ENCODE measurements around the gene JADE2. TPM values are rescaled to one million over a fixed set of nuclear protein-coding genes. Genes with fewer than 3 reads are reported as not detected.

Gene JADE2
- total and polyA plus RNA-seq, 4 donors, result 12.4 to 53.5 (median 20.3) TPM

DNA sequence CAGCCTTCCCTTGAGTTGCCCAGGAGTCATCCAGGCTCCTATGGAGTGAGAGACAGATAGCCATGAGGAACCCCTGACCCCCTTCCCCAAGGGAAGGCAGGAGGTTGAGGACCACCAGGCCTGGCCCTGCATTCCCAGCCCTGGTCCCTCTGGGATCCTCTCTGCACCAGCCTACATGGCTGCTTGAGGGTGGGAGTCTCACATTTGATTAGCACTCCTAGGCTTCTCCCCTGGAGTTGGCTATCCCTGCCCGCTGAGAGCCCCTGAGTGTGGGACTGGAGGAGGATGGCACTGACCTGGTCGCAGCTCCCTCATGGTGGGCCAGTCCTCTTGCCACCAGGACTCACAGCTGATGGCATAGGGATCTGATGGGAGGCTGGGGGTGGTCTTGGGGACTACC lies 60.5 kb downstream of the JADE2 start:
- Histone ChIP-seq H3K9ac (ENCODE audit: insufficient read depth in 1 of 2, low read length in 2 of 2) (no peak overlapping the region), H3K4me1 (ENCODE audit: control insufficient read depth in 5 of 5, insufficient read depth in 5 of 5, low read length in 5 of 5) (peaks cover 0 to 6% (median 0%) of the 10 kb centered on the region in 5 donors), H3K27me3 (ENCODE audit: control insufficient read depth in 3 of 3, insufficient read depth in 3 of 3, low read length in 2 of 3) (no peaks in the 10 kb centered on the region), H3K36me3 (ENCODE audit: control insufficient read depth in 4 of 4, insufficient read depth in 4 of 4, low read length in 4 of 4) (peaks cover 0 to 7% (median 0%) of the 10 kb centered on the region in 4 donors), H3K9me3 (ENCODE audit: control insufficient read depth in 4 of 4, insufficient read depth in 3 of 4, low read length in 3 of 4) (no peaks in the 10 kb centered on the region), H3K4me3 (no peak overlapping the region), H3K27ac (ENCODE audit: low read depth in 1 of 2, low read length in 1 of 2) (no peak overlapping the region)
- no peak for DNase-seq
- ATAC-seq (ENCODE audit: insufficient read depth, low FRiP score), result no peak
- WGBS, 2 donors, result 97 to 100% methylated on average over 2 of the region's 2 CpGs
- TF ChIP-seq, protein P1, sequence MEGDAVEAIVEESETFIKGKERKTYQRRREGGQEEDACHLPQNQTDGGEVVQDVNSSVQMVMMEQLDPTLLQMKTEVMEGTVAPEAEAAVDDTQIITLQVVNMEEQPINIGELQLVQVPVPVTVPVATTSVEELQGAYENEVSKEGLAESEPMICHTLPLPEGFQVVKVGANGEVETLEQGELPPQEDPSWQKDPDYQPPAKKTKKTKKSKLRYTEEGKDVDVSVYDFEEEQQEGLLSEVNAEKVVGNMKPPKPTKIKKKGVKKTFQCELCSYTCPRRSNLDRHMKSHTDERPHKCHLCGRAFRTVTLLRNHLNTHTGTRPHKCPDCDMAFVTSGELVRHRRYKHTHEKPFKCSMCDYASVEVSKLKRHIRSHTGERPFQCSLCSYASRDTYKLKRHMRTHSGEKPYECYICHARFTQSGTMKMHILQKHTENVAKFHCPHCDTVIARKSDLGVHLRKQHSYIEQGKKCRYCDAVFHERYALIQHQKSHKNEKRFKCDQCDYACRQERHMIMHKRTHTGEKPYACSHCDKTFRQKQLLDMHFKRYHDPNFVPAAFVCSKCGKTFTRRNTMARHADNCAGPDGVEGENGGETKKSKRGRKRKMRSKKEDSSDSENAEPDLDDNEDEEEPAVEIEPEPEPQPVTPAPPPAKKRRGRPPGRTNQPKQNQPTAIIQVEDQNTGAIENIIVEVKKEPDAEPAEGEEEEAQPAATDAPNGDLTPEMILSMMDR (IDR thresholded peaks at IDR 0.05; ENCODE audit: control extremely low read depth, extremely low read depth), result no peak

DNA sequence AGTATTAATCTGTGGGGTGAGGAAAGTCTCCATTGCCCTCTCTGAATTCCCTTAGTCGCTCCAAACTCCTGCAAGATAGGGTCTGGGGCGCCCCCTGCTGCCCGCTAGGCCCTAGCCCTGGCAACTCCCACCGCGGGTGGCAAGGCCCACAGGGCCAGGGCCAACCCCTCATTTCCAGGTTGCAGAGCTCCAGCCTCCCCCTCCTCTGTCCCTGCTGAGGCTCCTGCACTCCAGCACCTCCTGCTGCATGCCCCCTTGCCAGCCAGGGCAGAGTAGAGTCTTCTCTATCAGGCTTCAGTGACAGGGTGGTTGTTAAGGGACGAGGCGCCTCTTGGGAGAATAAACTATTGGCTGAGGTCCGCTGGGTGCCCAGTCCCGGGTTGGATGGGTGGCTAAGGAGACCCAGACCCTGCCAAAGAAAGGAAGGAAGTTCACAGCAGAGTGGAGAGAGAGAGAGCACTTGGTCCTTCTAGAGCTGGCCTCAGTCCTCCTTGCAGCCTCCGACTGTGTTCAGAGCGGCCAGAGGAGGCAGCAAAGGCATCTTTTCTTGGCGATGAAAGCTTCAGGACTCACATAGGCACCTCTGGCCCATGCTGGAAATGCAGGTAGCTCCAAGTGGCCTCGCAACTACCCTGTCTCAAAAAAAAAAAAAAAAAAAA lies 61.5 kb downstream of the JADE2 start:
- no peaks in the 10 kb centered on the region for H3K36me3 ChIP-seq (ENCODE audit: control insufficient read depth in 4 of 4, insufficient read depth in 4 of 4, low read length in 4 of 4)
- 16 to 21% methylated on average over 13 of the region's 13 CpGs for WGBS, 2 donors
- TF ChIP-seq, protein P1 (IDR thresholded peaks at IDR 0.05; ENCODE audit: control extremely low read depth, extremely low read depth), result peak; percentile 82
- DNase-seq, result peak; percentile 64 to 72 (median 66)
- peaks cover 0 to 4% (median 0%) of the 10 kb centered on the region in 5 donors for H3K4me1 ChIP-seq (ENCODE audit: control insufficient read depth in 5 of 5, insufficient read depth in 5 of 5, low read length in 5 of 5)
- H3K27ac ChIP-seq (ENCODE audit: low read depth in 1 of 2, low read length in 1 of 2), result no peak overlapping the region
- no peak overlapping the region for H3K4me3 ChIP-seq
- ATAC-seq (ENCODE audit: insufficient read depth, low FRiP score), result peak; percentile 87
- H3K9me3 ChIP-seq (ENCODE audit: control insufficient read depth in 4 of 4, insufficient read depth in 3 of 4, low read length in 3 of 4), result no peaks in the 10 kb centered on the region
- no peak overlapping the region for H3K9ac ChIP-seq (ENCODE audit: insufficient read depth in 1 of 2, low read length in 2 of 2)
- no peaks in the 10 kb centered on the region for H3K27me3 ChIP-seq (ENCODE audit: control insufficient read depth in 3 of 3, insufficient read depth in 3 of 3, low read length in 2 of 3)

DNA sequence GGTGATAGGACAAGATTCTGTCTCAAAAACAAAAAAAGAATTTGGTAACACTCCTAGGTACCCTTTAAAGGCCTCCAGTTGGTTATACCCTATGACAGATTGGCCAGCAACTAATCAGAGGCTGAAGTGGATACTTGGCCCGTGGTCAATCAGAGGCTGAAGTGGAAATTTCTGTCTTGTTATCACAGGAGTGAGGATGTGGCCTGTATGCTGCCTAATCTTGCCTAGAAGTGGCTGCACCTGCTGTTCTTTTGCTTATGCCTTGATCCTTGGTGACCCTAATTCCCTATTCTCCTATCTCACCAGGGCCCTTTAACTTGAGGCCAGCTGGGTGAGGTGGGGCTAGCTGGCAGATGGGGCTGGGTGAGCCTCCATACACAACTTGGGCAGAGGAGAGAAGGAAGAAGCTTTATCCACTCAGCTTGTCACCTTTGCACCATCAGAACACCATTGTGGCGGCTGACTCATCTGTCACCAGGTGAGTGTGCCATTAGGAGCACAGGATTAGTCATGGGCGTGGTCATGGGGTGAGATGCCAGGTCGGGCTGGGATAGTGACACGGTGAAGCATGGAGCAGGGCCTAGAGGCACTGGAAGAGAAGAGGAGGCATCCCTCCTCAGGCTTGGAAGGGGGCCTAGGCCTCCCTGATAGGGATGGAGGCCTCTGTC lies 65.7 kb downstream of the JADE2 start:
- Histone ChIP-seq H3K4me1 (ENCODE audit: control insufficient read depth in 5 of 5, insufficient read depth in 5 of 5, low read length in 5 of 5) (peaks cover 0 to 8% (median 0%) of the 10 kb centered on the region in 5 donors), H3K27ac (ENCODE audit: low read depth in 1 of 2, low read length in 1 of 2) (no peak overlapping the region), H3K9ac (ENCODE audit: insufficient read depth in 1 of 2, low read length in 2 of 2) (no peak overlapping the region), H3K36me3 (ENCODE audit: control insufficient read depth in 4 of 4, insufficient read depth in 4 of 4, low read length in 4 of 4) (no peaks in the 10 kb centered on the region), H3K27me3 (ENCODE audit: control insufficient read depth in 3 of 3, insufficient read depth in 3 of 3, low read length in 2 of 3) (no peaks in the 10 kb centered on the region), H3K4me3 (no peak overlapping the region), H3K9me3 (ENCODE audit: control insufficient read depth in 4 of 4, insufficient read depth in 3 of 4, low read length in 3 of 4) (no peaks in the 10 kb centered on the region)
- DNase-seq (no peak), ATAC-seq (ENCODE audit: insufficient read depth, low FRiP score) (no peak)
- TF ChIP-seq, protein P1 (IDR thresholded peaks at IDR 0.05; ENCODE audit: control extremely low read depth, extremely low read depth), result no peak
- 80 to 91% methylated on average over 5 of the region's 5 CpGs for WGBS, 2 donors
